ENCODE data around the gene GLB1L.
"Not testable (repeated sequence)": the region's sequence is repeated elsewhere in the genome, so short reads cannot be mapped to it uniquely, and the experiment has no call there.

The GLB1L gene

GRCh38 chr2:219210196-219210885 lies 34.9 kb downstream of the GLB1L start:
- H3K4me3 ChIP-seq (ENCODE audit: low read length) = no peak overlapping the region
- H3K9me3 ChIP-seq (ENCODE audit: low read length) = no peaks in the 10 kb centered on the region
- peaks cover 8% of the 10 kb centered on the region for H3K4me1 ChIP-seq (ENCODE audit: insufficient read depth, low read length)
- H2AFZ ChIP-seq (ENCODE audit: low read depth, low read length) = no peak overlapping the region
- H3K36me3 ChIP-seq (ENCODE audit: insufficient read depth, low read length) = peaks cover 48% of the 10 kb centered on the region
- no peaks in the 10 kb centered on the region for H3K27me3 ChIP-seq (ENCODE audit: insufficient read depth, low read length)

- H3K36me3 ChIP-seq (ENCODE audit: insufficient read depth, low read length) = peaks cover 40% of the 10 kb centered on the region
- no peak overlapping the region for H3K4me3 ChIP-seq (ENCODE audit: low read length)
- no peaks in the 10 kb centered on the region for H3K27me3 ChIP-seq (ENCODE audit: insufficient read depth, low read length)
- no peaks in the 10 kb centered on the region for H3K9me3 ChIP-seq (ENCODE audit: low read length)
- H2AFZ ChIP-seq (ENCODE audit: low read depth, low read length) = no peak overlapping the region
- H3K4me1 ChIP-seq (ENCODE audit: insufficient read depth, low read length) = peaks cover 8% of the 10 kb centered on the region
Measured at GRCh38 chr2:219209236-219210195, 35.7 kb downstream of the GLB1L start.

GRCh38 chr2:219207884-219208740 lies 37.1 kb downstream of the GLB1L start:
- Histone ChIP-seq H3K4me3 (ENCODE audit: low read length) (no peak overlapping the region), H3K4me1 (ENCODE audit: insufficient read depth, low read length) (peaks cover 8% of the 10 kb centered on the region), H2AFZ (ENCODE audit: low read depth, low read length) (no peak overlapping the region), H3K27me3 (ENCODE audit: insufficient read depth, low read length) (no peaks in the 10 kb centered on the region), H3K9me3 (ENCODE audit: low read length) (no peaks in the 10 kb centered on the region), H3K36me3 (ENCODE audit: insufficient read depth, low read length) (peaks cover 26% of the 10 kb centered on the region)

- H3K27me3 ChIP-seq (ENCODE audit: insufficient read depth, low read length) = no peaks in the 10 kb centered on the region
Measured at GRCh38 chr2:219207134-219207883, 37.9 kb downstream of the GLB1L start.

GRCh38 chr2:219206328-219207133 lies 38.7 kb downstream of the GLB1L start, which contains the start of gene ZFAND2B:
TSS of gene ZFAND2B (plus strand) at chr2:219206782. CDS start at chr2:219206988, 206 bp downstream.
- H3K27me3 ChIP-seq (ENCODE audit: insufficient read depth, low read length) = no peaks in the 10 kb centered on the region
- H3K9me3 ChIP-seq (ENCODE audit: low read length) = no peaks in the 10 kb centered on the region
- peak within 1 kb of the TSS; percentile 56 for H3K4me3 ChIP-seq (ENCODE audit: low read length)
- H3K4me1 ChIP-seq (ENCODE audit: insufficient read depth, low read length) = peaks cover 8% of the 10 kb centered on the region
- peaks cover 19% of the 10 kb centered on the region for H3K36me3 ChIP-seq (ENCODE audit: insufficient read depth, low read length)
- H2AFZ ChIP-seq (ENCODE audit: low read depth, low read length) = peak within 1 kb of the TSS; percentile 42

More at GRCh38 chr2:219207134-219207883, 37.9 kb downstream of the GLB1L start:
- no peaks in the 10 kb centered on the region for H3K9me3 ChIP-seq (ENCODE audit: low read length)
- H2AFZ ChIP-seq (ENCODE audit: low read depth, low read length) = no peak overlapping the region
- peak overlapping the region; percentile 56 for H3K4me3 ChIP-seq (ENCODE audit: low read length)
- H3K36me3 ChIP-seq (ENCODE audit: insufficient read depth, low read length) = peaks cover 21% of the 10 kb centered on the region
- peaks cover 8% of the 10 kb centered on the region for H3K4me1 ChIP-seq (ENCODE audit: insufficient read depth, low read length)

GRCh38 chr2:219205981-219206327 lies 39.3 kb downstream of the GLB1L start:
- Histone ChIP-seq H3K27me3 (ENCODE audit: insufficient read depth, low read length) (no peaks in the 10 kb centered on the region), H3K4me1 (ENCODE audit: insufficient read depth, low read length) (peaks cover 8% of the 10 kb centered on the region), H2AFZ (ENCODE audit: low read depth, low read length) (peak overlapping the region; percentile 42), H3K36me3 (ENCODE audit: insufficient read depth, low read length) (peaks cover 16% of the 10 kb centered on the region), H3K9me3 (ENCODE audit: low read length) (no peaks in the 10 kb centered on the region), H3K4me3 (ENCODE audit: low read length) (peak overlapping the region; percentile 56)

GRCh38 chr2:219205165-219205538 lies 40.1 kb downstream of the GLB1L start:
- Histone ChIP-seq H3K9me3 (ENCODE audit: low read length) (no peaks in the 10 kb centered on the region), H3K4me1 (ENCODE audit: insufficient read depth, low read length) (peaks cover 8% of the 10 kb centered on the region), H2AFZ (ENCODE audit: low read depth, low read length) (no peak overlapping the region), H3K4me3 (ENCODE audit: low read length) (no peak overlapping the region), H3K36me3 (ENCODE audit: insufficient read depth, low read length) (peaks cover 14% of the 10 kb centered on the region), H3K27me3 (ENCODE audit: insufficient read depth, low read length) (no peaks in the 10 kb centered on the region)

GRCh38 chr2:219204425-219205164 lies 40.6 kb downstream of the GLB1L start:
- peaks cover 8% of the 10 kb centered on the region for H3K4me1 ChIP-seq (ENCODE audit: insufficient read depth, low read length)
- peaks cover 13% of the 10 kb centered on the region for H3K36me3 ChIP-seq (ENCODE audit: insufficient read depth, low read length)
- no peak overlapping the region for H3K4me3 ChIP-seq (ENCODE audit: low read length)
- no peak overlapping the region for H2AFZ ChIP-seq (ENCODE audit: low read depth, low read length)
- no peaks in the 10 kb centered on the region for H3K9me3 ChIP-seq (ENCODE audit: low read length)
- no peaks in the 10 kb centered on the region for H3K27me3 ChIP-seq (ENCODE audit: insufficient read depth, low read length)

GRCh38 chr2:219201331-219201730 lies 43.9 kb downstream of the GLB1L start:
- not testable (repeated sequence) for H3K27me3 ChIP-seq (ENCODE audit: insufficient read depth, low read length); H2AFZ ChIP-seq (ENCODE audit: low read depth, low read length); H3K4me1 ChIP-seq (ENCODE audit: insufficient read depth, low read length); H3K36me3 ChIP-seq (ENCODE audit: insufficient read depth, low read length); H3K9me3 ChIP-seq (ENCODE audit: low read length); H3K4me3 ChIP-seq (ENCODE audit: low read length)

- H3K9me3 ChIP-seq (ENCODE audit: low read length); H3K4me3 ChIP-seq (ENCODE audit: low read length); H3K36me3 ChIP-seq (ENCODE audit: insufficient read depth, low read length); H3K4me1 ChIP-seq (ENCODE audit: insufficient read depth, low read length); H3K27me3 ChIP-seq (ENCODE audit: insufficient read depth, low read length); H2AFZ ChIP-seq (ENCODE audit: low read depth, low read length): not testable (repeated sequence)
Measured at GRCh38 chr2:219200502-219201326, 44.5 kb downstream of the GLB1L start.

Measured in neuron (in vitro differentiated cells).